Activated naive CD4-positive, alpha-beta T cell treated with anti-CD3 and anti-CD28 coated beads, Interleukin-2, amount 10 ng/mL, durations not matched to agents 7 days and 5 days (primary cell): ENCODE data around the gene FAM228A.

ENCODE experiments used
- CTCF ChIA-PET: fragments of 350-600 bp; sonication (Branson Sonifier 250); formaldehyde crosslinking; loops from one replicate; lab custom pipeline; 2021; ENCODE audit warnings: antibody characterized with exemption; lab: Charles Lee
- DNase-seq: peaks from one replicate; pipeline ENCODE4 v3.0.0-alpha.2; 2020
- H3K27ac Mint-ChIP-seq: one replicate; pipeline ENCODE4 v1.8.0; 2021; ENCODE audit warnings: mild to moderate bottlenecking, moderate library complexity, mixed read lengths
- H3K27me3 Mint-ChIP-seq: one replicate; pipeline ENCODE4 v1.8.0; 2021; ENCODE audit warnings: mild to moderate bottlenecking, mixed read lengths
- H3K36me3 Mint-ChIP-seq: one replicate; pipeline ENCODE4 v1.8.0; 2021; ENCODE audit warnings: mixed read lengths
- H3K4me1 Mint-ChIP-seq: one replicate; pipeline ENCODE4 v1.8.0; 2021; ENCODE audit warnings: mixed read lengths
- H3K4me3 Mint-ChIP-seq: one replicate; pipeline ENCODE4 v1.8.0; 2021; ENCODE audit warnings: mild to moderate bottlenecking, moderate library complexity, mixed read lengths
- H3K9me3 Mint-ChIP-seq: one replicate; pipeline ENCODE4 v1.8.0; 2021; ENCODE audit warnings: mixed read lengths

Gene FAM228A

DNA sequence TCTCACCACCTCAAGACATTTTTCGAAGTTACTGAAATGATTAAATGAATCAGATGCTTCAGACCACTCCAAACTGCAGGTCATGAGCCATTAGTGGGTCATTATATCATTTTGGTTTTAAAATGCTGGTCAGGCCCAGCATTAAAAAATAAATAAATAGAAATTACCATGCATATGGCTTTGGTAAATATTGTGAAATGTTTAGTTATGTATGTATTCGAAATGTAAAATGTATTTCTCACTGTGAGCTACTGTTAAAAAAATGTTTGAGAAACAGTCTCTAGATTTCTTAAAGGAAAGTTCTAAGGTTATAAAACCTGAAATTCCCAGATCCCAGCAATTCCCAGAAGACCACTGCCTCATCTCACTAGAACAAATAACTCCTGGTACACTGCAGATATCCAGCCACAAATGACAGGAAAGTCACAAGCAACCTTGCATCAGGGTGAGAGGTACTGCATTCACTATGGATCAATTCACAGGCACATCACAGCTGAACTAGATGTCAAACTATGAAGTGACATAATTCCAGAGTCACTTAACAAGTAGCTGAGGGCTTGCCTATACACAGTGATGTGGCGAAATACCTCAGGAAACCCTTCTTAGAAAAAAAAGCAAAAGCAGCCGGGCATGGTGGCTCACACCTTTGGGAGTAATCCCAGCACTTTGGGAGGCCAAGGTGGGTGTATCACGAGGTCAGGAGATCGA lies 46.6 kb downstream of the FAM228A start:
- H3K4me3 Mint-ChIP-seq: no peak overlapping the region
- DNase-seq: no peak
- H3K27ac Mint-ChIP-seq: no peak overlapping the region
- H3K36me3 Mint-ChIP-seq: peaks cover 2% of the 10 kb centered on the region
- CTCF ChIA-PET: no interaction called here
- no peaks in the 10 kb centered on the region for H3K27me3 Mint-ChIP-seq
- no peaks in the 10 kb centered on the region for H3K4me1 Mint-ChIP-seq
- no peaks in the 10 kb centered on the region for H3K9me3 Mint-ChIP-seq

DNA sequence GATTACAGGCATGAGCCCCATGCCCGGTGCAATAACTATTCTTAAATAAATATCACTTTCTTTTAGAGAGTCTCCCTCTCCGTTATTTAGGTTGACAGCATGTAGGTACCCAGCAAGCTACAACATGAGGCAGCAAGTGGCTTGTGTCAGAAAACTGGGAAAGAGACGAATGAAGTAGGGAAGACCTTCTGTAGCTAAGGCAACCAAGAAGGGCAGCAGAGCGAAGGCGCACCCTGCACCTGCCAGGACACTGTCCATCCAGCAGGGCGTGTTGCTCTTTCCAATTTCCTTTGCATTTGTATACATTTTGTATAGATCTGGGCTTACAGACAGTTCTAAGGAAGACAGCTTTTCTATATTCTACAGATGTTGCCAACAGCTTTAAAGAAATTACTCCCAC lies 48.1 kb downstream of the FAM228A start:
- Mint-ChIP-seq H3K9me3 (no peaks in the 10 kb centered on the region), H3K4me1 (no peaks in the 10 kb centered on the region), H3K27me3 (no peaks in the 10 kb centered on the region), H3K4me3 (no peak overlapping the region), H3K36me3 (peaks cover 2% of the 10 kb centered on the region), H3K27ac (no peak overlapping the region)
- DNase-seq: no peak
- CTCF ChIA-PET: no interaction called here

DNA sequence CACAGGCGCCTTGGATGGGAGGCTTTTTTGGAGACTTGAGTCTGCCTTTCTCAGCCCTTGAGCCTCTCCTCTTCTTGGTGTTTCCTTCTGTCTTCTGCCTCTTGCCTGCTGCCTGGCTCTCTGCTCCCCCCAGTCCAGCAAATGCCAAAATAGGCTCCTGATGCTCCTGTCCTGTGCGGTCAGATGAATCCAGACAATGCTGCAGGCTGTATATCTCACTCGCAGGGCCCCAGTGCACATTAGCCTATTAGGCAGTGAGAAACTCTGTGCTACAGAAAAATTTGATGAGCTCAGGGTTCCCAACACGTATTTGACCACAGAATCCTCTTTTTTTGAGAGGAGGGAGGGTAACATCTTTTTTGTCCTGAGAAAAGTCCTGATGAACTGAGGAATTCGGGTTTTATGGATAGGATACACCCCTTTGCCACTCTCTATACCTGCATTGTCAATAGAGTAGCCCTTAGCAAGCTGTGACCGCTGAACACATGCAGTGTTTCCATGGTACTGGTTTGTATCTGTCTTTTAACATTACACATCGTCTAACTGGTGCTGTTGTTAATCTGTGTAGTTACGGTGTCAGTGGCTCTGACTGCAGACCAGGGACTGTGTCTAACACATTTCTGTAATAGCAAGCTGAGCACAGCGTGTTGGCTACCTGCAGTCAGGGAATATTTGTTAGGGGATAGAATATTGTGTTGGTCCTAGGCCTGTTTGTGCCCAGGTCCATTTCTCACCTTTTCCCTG lies 50.8 kb downstream of the FAM228A start:
- Mint-ChIP-seq H3K27me3 (no peaks in the 10 kb centered on the region), H3K27ac (no peak overlapping the region), H3K4me3 (no peak overlapping the region), H3K4me1 (no peaks in the 10 kb centered on the region), H3K36me3 (no peaks in the 10 kb centered on the region), H3K9me3 (no peaks in the 10 kb centered on the region)
- DNase-seq: no peak
- CTCF ChIA-PET: interaction anchor here (1.3 kb wide), 1 partner anchor 10 kb away, joined by 3 read pairs; no protein-coding TSS in a partner anchor

DNA sequence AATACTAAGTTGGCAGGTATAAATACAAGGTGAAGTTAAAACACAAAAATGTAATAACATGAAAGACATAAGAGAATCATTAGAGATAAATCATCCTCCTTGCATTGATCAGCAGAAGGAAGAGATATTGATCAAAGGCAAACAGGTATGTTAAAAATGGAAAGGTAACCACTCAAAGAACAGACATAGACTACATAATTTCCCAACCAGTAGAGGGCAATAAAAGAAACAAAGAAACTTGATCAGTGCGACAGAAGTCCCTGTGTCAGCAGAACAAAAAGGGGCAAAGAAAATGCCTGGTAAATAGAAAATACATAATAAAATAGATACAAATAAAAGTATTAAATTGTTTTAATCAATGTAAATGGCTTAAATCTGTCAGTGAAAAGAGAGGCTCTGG lies 53.6 kb downstream of the FAM228A start:
- no peaks in the 10 kb centered on the region for H3K4me1 Mint-ChIP-seq

DNA sequence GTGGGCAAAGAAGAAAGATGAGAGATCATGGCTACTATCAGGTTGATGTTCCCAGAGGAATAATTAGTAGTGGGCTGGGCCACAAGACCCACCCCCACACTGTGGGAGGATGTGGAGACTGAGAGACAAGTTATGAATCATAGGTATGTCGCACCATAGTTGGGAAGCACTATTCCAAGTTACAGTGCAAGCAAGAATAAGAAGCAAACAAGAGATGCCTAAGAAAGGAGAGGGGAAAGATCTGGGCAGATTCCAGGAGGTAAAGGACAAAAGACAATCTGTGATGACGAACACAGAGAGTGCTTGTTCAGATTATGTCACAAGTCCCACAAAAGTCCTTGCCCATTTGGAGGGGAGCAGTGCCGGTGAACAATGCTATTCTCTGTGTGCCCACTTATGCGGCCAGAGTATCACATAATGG lies 56.6 kb downstream of the FAM228A start:
- Mint-ChIP-seq H3K9me3 (no peaks in the 10 kb centered on the region), H3K4me1 (no peaks in the 10 kb centered on the region), H3K27ac (no peak overlapping the region), H3K36me3 (peaks cover 5% of the 10 kb centered on the region), H3K27me3 (no peaks in the 10 kb centered on the region), H3K4me3 (no peak overlapping the region)
- CTCF ChIA-PET: no interaction called here
- no peak for DNase-seq

More for the DNA sequence above, 53.6 kb downstream of the FAM228A start:
- Mint-ChIP-seq H3K9me3 (no peaks in the 10 kb centered on the region), H3K36me3 (no peaks in the 10 kb centered on the region), H3K27ac (no peak overlapping the region), H3K4me3 (no peak overlapping the region), H3K27me3 (no peaks in the 10 kb centered on the region)
- CTCF ChIA-PET: interaction anchor here (0.8 kb wide), 1 partner anchor 49 kb away, joined by 3 read pairs; no protein-coding TSS in a partner anchor
- no peak for DNase-seq

DNA sequence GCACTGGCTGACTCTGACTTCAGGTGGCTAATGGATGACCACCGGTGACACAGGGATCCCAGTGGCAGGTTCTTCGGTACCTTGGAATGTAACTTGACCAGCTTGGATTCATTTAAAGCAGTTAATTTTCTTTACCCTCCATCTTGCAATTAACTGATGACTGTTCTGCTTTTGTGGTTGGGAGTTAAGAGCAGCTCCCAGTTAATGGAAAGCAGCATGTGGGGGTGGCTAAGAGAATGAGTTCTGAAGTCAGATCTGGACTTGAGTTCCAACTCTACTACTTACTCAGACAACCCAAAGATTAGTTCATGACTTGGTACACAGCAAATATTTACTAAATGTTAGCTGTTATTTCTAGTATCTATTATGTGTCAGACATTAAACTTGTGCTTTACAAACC lies 58.5 kb downstream of the FAM228A start:
- Mint-ChIP-seq H3K4me1 (no peaks in the 10 kb centered on the region), H3K27me3 (no peaks in the 10 kb centered on the region), H3K36me3 (peaks cover 8% of the 10 kb centered on the region), H3K9me3 (no peaks in the 10 kb centered on the region), H3K27ac (no peak overlapping the region), H3K4me3 (no peak overlapping the region)
- CTCF ChIA-PET: no interaction called here
- no peak for DNase-seq

DNA sequence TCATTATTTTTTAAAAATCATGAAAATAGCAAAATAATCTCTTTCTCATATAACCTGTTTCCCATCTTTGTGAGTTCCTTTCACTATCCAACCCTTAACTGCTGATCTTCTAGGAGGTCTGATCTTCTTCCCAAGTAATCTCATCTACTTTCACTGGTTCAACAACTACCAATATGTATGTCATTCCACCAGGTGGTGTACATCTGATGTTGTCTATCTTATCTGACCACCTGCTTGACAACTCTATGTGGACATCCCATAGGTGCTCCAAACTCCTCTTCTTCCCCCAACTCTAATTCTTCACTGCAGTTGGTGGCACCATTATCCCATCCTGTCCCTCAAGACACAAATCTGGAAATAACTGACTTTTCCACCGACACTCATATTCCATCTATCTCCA lies 62.5 kb downstream of the FAM228A start:
- no peak overlapping the region for H3K27ac Mint-ChIP-seq
- no peaks in the 10 kb centered on the region for H3K4me1 Mint-ChIP-seq
- no peak for DNase-seq
- CTCF ChIA-PET: no interaction called here
- no peaks in the 10 kb centered on the region for H3K9me3 Mint-ChIP-seq
- no peaks in the 10 kb centered on the region for H3K27me3 Mint-ChIP-seq
- H3K4me3 Mint-ChIP-seq: no peak overlapping the region
- peaks cover 16% of the 10 kb centered on the region for H3K36me3 Mint-ChIP-seq

DNA sequence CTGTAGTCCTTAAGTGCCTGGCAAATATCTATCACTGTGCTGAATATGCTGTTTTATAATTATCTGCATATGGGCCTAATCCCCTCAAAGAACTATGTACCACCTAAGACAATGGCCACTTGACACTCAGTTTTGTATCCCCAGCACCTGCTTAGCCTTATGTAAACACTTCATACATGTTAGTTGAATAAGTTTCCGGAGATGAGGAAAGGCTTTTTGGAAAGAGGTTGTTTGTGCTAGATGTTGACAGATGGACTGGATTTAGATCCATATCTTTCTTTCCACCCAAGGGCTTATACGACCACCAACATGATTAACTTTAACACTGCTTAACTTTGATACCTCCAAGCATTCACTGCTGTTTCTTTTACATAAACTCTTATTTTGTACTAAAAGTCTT lies 63.3 kb downstream of the FAM228A start:
- no peaks in the 10 kb centered on the region for H3K27me3 Mint-ChIP-seq
- no peaks in the 10 kb centered on the region for H3K9me3 Mint-ChIP-seq
- no peak overlapping the region for H3K4me3 Mint-ChIP-seq
- no peaks in the 10 kb centered on the region for H3K4me1 Mint-ChIP-seq
- H3K36me3 Mint-ChIP-seq: peaks cover 19% of the 10 kb centered on the region
- CTCF ChIA-PET: no interaction called here
- H3K27ac Mint-ChIP-seq: no peak overlapping the region
- no peak for DNase-seq

DNA sequence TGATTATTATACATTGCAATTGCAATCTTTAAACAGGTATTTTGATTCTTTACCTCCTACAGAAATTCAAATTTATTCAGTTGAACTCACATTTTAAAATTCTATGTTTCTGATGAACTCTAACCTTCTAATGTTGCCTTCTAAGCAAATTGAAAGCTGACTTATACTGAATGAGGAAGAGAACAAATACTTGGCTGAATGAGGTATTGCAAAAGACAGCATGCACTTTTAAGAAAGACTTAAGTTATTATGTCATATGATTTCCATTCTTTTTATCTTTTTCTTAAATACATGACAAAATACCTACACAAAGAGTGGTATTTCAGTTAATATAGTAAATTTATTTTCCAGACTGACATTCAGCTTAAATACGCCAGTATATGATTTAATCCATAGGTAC lies 64.7 kb downstream of the FAM228A start:
- H3K9me3 Mint-ChIP-seq: no peaks in the 10 kb centered on the region

More for the DNA sequence above, 64.7 kb downstream of the FAM228A start:
- Mint-ChIP-seq H3K4me3 (no peak overlapping the region), H3K27ac (no peak overlapping the region), H3K36me3 (peaks cover 21% of the 10 kb centered on the region), H3K27me3 (no peaks in the 10 kb centered on the region), H3K4me1 (no peaks in the 10 kb centered on the region)
- no peak for DNase-seq
- CTCF ChIA-PET: no interaction called here
